ENCODE measurements around the gene CHCHD3.

Gene CHCHD3

GRCh38 chr7:132800522-132800921, 281.4 kb downstream of the CHCHD3 start:
- no peak for DNase-seq

GRCh38 chr7:132799081-132799413, 282.8 kb downstream of the CHCHD3 start:
- DNase-seq = no peak

- no peak for DNase-seq
Measured at GRCh38 chr7:132797152-132797551, 284.7 kb downstream of the CHCHD3 start.

GRCh38 chr7:132793474-132793873, 288.4 kb downstream of the CHCHD3 start:
- DNase-seq = no peak

- DNase-seq = no peak
Measured at GRCh38 chr7:132791036-132791435, 290.9 kb downstream of the CHCHD3 start.

GRCh38 chr7:132790104-132790503, 291.8 kb downstream of the CHCHD3 start:
- DNase-seq = no peak

GRCh38 chr7:132789281-132789680, 292.6 kb downstream of the CHCHD3 start:
- no peak for DNase-seq

GRCh38 chr7:132785870-132786269, 296.0 kb downstream of the CHCHD3 start:
- no peak for DNase-seq

GRCh38 chr7:132784406-132784805, 297.5 kb downstream of the CHCHD3 start:
- DNase-seq = no peak

- DNase-seq = no peak
Measured at GRCh38 chr7:132783824-132784223, 298.1 kb downstream of the CHCHD3 start.

- no peak for DNase-seq
Measured at GRCh38 chr7:132782777-132783640, 298.9 kb downstream of the CHCHD3 start.

GRCh38 chr7:132780822-132781221, 301.1 kb downstream of the CHCHD3 start:
- DNase-seq = no peak

GRCh38 chr7:132779164-132779563, 302.7 kb downstream of the CHCHD3 start:
- DNase-seq = no peak

GRCh38 chr7:132778761-132779160, 303.1 kb downstream of the CHCHD3 start:
- no peak for DNase-seq

GRCh38 chr7:132777956-132778355, 303.9 kb downstream of the CHCHD3 start:
- no peak for DNase-seq

- DNase-seq = no peak
Measured at GRCh38 chr7:132777414-132777813, 304.5 kb downstream of the CHCHD3 start.

- no peak for DNase-seq
Measured at GRCh38 chr7:132776048-132776620, 305.8 kb downstream of the CHCHD3 start.

- no peak for DNase-seq
Measured at GRCh38 chr7:132773527-132773956, 308.3 kb downstream of the CHCHD3 start.

- peak; percentile 35 for DNase-seq
Measured at GRCh38 chr7:132771301-132771730, 310.6 kb downstream of the CHCHD3 start.

GRCh38 chr7:132770055-132770454, 311.8 kb downstream of the CHCHD3 start:
- no peak for DNase-seq

GRCh38 chr7:132769280-132769679, 312.6 kb downstream of the CHCHD3 start:
- DNase-seq = no peak

GRCh38 chr7:132768099-132768498, 313.8 kb downstream of the CHCHD3 start:
- no peak for DNase-seq

- no peak for DNase-seq
Measured at GRCh38 chr7:132767378-132767777, 314.5 kb downstream of the CHCHD3 start.

- DNase-seq = no peak
Measured at GRCh38 chr7:132766660-132767059, 315.2 kb downstream of the CHCHD3 start.

GRCh38 chr7:132765861-132766260, 316.0 kb downstream of the CHCHD3 start:
- no peak for DNase-seq
